GM12878 (cell line): ENCODE measurements around the gene SESTD1. TPM values are rescaled to one million over a fixed set of nuclear protein-coding genes. Genes with fewer than 3 reads are reported as not detected.

Experiments
- ATAC-seq: fragments of 200-7000 bp; cut with Tn5 transposase; 3 replicates; pipeline ENCODE4 v1.9.1; 2020; ENCODE audit warnings: mild to moderate bottlenecking, moderate library complexity
- BruUV-seq: library from RNA; stranded (reverse); fragments of 400-500 nt; replicated peaks from 2 replicates; lab custom pipeline; 2021; lab: Mats Ljungman, UMichigan
- CTCF ChIA-PET: fragments of 300-600 bp; sonication (Branson Sonifier 250); formaldehyde crosslinking; extraction: SDS; loops from one replicate; lab custom pipeline; 2021; ENCODE audit warnings: inconsistent platforms; lab: Yijun Ruan, JAX
- POLR2A ChIA-PET: fragments of 350-600 bp; formaldehyde crosslinking; extraction: SDS; loops from one replicate; lab custom pipeline; 2021; ENCODE audit warnings: inconsistent platforms; lab: Charles Lee
- RAD21 ChIA-PET: fragments of 300-600 bp; sonication (Branson Sonifier 250); formaldehyde crosslinking; loops from one replicate; lab custom pipeline; 2023; ENCODE audit warnings: antibody characterized with exemption; ENCODE audit not compliant: unreplicated experiment; lab: Charles Lee
- SMC1A ChIA-PET: fragments of 300-600 bp; sonication (Branson Sonifier 250); formaldehyde crosslinking; loops from one replicate; lab custom pipeline; 2023; ENCODE audit not compliant: unreplicated experiment, uncharacterized antibody; lab: Charles Lee
- DNase-seq: peaks from one replicate; pipeline ENCODE4 v3.0.0-alpha.2; 2011; ENCODE audit warnings: low read depth, low spot score
- FAIRE-seq: peaks from 3 replicates; lab custom pipeline; 2011; peaks lifted over from hg19 to GRCh38; lab: Jason Lieb, UNC
- H2AFZ ChIP-seq: 2 replicates; pipeline ENCODE4 v1.6.0; 2011; ENCODE audit warnings: low read depth, low read length, control low read depth; ENCODE audit not compliant: control insufficient read depth
- H3K27ac ChIP-seq: 2 replicates; pipeline ENCODE4 v1.5.1; 2011; ENCODE audit warnings: control low read depth; ENCODE audit not compliant: control insufficient read depth, insufficient read depth
- H3K27me3 ChIP-seq, 2 experiments: replicated peaks in 1 of 2; 2 replicates each; pipeline versions ENCODE4 v1.6.0 to v1.6.1; 2011; ENCODE audit warnings: low read length in 1 of 2; ENCODE audit not compliant: control insufficient read depth in 2 of 2, insufficient read depth in 2 of 2
- H3K36me3 ChIP-seq, 2 experiments: 2 replicates each; pipeline ENCODE4 v1.5.1; 2011; ENCODE audit warnings: low read length in 1 of 2; ENCODE audit not compliant: control insufficient read depth in 2 of 2, insufficient read depth in 2 of 2
- H3K4me1 ChIP-seq: 2 replicates; pipeline ENCODE4 v1.6.1; 2011; ENCODE audit warnings: mild to moderate bottlenecking, low read length, moderate library complexity, mixed read lengths; ENCODE audit not compliant: control insufficient read depth, insufficient read depth
- H3K4me2 ChIP-seq: 2 replicates; pipeline ENCODE4 v1.6.0; 2011; ENCODE audit warnings: control low read depth; ENCODE audit not compliant: control insufficient read depth, insufficient read depth
- H3K4me3 ChIP-seq: fragments of 200-600 bp; sonication (generic); 2 replicates; pipeline ENCODE4 v1.5.1; 2016
- H3K79me2 ChIP-seq: 2 replicates; pipeline ENCODE4 v1.6.0; 2011; ENCODE audit warnings: low read length; ENCODE audit not compliant: control insufficient read depth, insufficient read depth
- H3K9ac ChIP-seq: 2 replicates; pipeline ENCODE4 v1.8.0; 2011; ENCODE audit warnings: low read length, control low read depth, mixed read lengths; ENCODE audit not compliant: control insufficient read depth, insufficient read depth
- H3K9me3 ChIP-seq: replicated peaks from 3 replicates; pipeline ENCODE4 v1.5.1; 2011; ENCODE audit warnings: mild to moderate bottlenecking, low read length; ENCODE audit not compliant: control insufficient read depth, insufficient read depth
- H4K20me1 ChIP-seq: 2 replicates; pipeline ENCODE4 v1.6.0; 2011; ENCODE audit not compliant: control insufficient read depth, insufficient read depth
- BCL11A ChIP-seq: IDR thresholded peaks from 2 replicates; pipeline ENCODE4 v1.6.1; 2011; ENCODE audit warnings: low read depth, low read length
- CTCF ChIP-seq, 3 experiments: IDR thresholded peaks in 2 of 3; conservative IDR thresholded peaks in 1 of 3; 2 replicates each; pipeline ENCODE4 v1.5.1; 2011; ENCODE audit warnings: low read depth in 3 of 3, low read length in 3 of 3, mild to moderate bottlenecking in 3 of 3, control low read depth in 2 of 3, moderate library complexity in 2 of 3, inconsistent platforms in 1 of 3, mixed read lengths in 1 of 3; ENCODE audit not compliant: control insufficient read depth in 2 of 3, insufficient read depth in 1 of 3; ENCODE audit errors: extremely low read depth in 1 of 3
- EP300 ChIP-seq, 2 experiments: fragments of 150-350 bp in 1 of 2; IDR thresholded peaks; 2 replicates each; pipeline ENCODE4 v1.6.1; 2011 to 2012; ENCODE audit warnings: low read depth in 2 of 2, low read length in 2 of 2, borderline replicate concordance in 1 of 2, improper control_type of control experiment in 1 of 2, inconsistent platforms in 1 of 2; ENCODE audit not compliant: control insufficient read depth in 1 of 2
- EZH2 ChIP-seq: IDR thresholded peaks from 2 replicates; pipeline ENCODE4 v1.6.1; 2012; ENCODE audit warnings: low read depth, mild to moderate bottlenecking, control low read depth, inconsistent platforms, low read length, borderline replicate concordance; ENCODE audit not compliant: control insufficient read depth
- KDM1A ChIP-seq: fragments of 200-600 bp; sonication (generic); IDR thresholded peaks from 2 replicates; pipeline ENCODE4 v1.6.1; 2016; ENCODE audit warnings: borderline replicate concordance
- NRF1 ChIP-seq: conservative IDR thresholded peaks from 2 replicates; pipeline ENCODE4 v1.6.1; 2011; ENCODE audit warnings: mild to moderate bottlenecking, low read depth, low read length, improper control_type of control experiment
- RAD21 ChIP-seq: IDR thresholded peaks from 2 replicates; pipeline ENCODE4 v1.6.1; 2011; ENCODE audit warnings: mild to moderate bottlenecking, low read depth, low read length, moderate library complexity; ENCODE audit not compliant: insufficient read depth
- SIN3A ChIP-seq: IDR thresholded peaks from 2 replicates; pipeline ENCODE4 v1.6.1; 2012; ENCODE audit warnings: low read depth, low read length, improper control_type of control experiment
- SKIL ChIP-seq: fragments of 450-650 bp; IDR thresholded peaks from 2 replicates; pipeline ENCODE4 v1.6.1; 2017; ENCODE audit warnings: mild to moderate bottlenecking, low read depth, inconsistent platforms; ENCODE audit not compliant: poor library complexity, severe bottlenecking
- SMC3 ChIP-seq: IDR thresholded peaks from 2 replicates; pipeline ENCODE4 v1.6.1; 2011; ENCODE audit warnings: low read length, improper control_type of control experiment, borderline replicate concordance
- ZBTB33 ChIP-seq: fragments of 450-650 bp; IDR thresholded peaks from 2 replicates; pipeline ENCODE4 v1.6.1; 2017; ENCODE audit warnings: mild to moderate bottlenecking
- ZBTB40 ChIP-seq: fragments of 450-650 bp; IDR thresholded peaks from 2 replicates; pipeline ENCODE4 v1.6.1; 2016; ENCODE audit warnings: mild to moderate bottlenecking, moderate library complexity, borderline replicate concordance
- ZNF217 ChIP-seq: fragments of 450-650 bp; IDR thresholded peaks from 2 replicates; pipeline ENCODE4 v1.6.1; 2017; ENCODE audit warnings: antibody characterized with exemption, mild to moderate bottlenecking
- ZNF24 ChIP-seq: fragments of 450-650 bp; IDR thresholded peaks from 2 replicates; pipeline ENCODE4 v1.6.1; 2017; ENCODE audit warnings: antibody characterized with exemption, mild to moderate bottlenecking
- ZNF622 ChIP-seq: fragments of 450-650 bp; IDR thresholded peaks from 2 replicates; pipeline ENCODE4 v1.6.1; 2017; ENCODE audit warnings: mild to moderate bottlenecking, inconsistent platforms
- in situ Hi-C: fragments of 300-500 bp; cut with MboI; formaldehyde crosslinking; loops from 9 replicates; pipeline ENCODE4 v1.14.3; 2018; ENCODE audit warnings: mixed read lengths
- intact Hi-C: fragments of 100-400 bp; cut with micrococcal nuclease; formaldehyde crosslinking; loops from one replicate; pipeline ENCODE4 v1.14.2; 2022; ENCODE audit not compliant: unreplicated experiment
- polyA plus RNA-seq, 11 experiments: library from polyadenylated mRNA; depleted of rRNA in 4 of 11; unstranded in 6 of 11; stranded (reverse) in 5 of 11; fragments of >200 nt; fragmentation: Nextera tagmentation in 4 of 11; fragmentation: Illumina TruSeq in 1 of 11; extraction: Ambion mirVana in 4 of 11; extraction: Trizol in 1 of 11; gene quantifications; 1 replicate in 1 of 11; 2 replicates in 10 of 11; pipeline versions ENCODE4 v1.2.1 to v1.2.3, GENCODE V29; 2011 to 2016; ENCODE audit warnings: inconsistent platforms in 2 of 11, missing spikeins in 2 of 11, low read depth in 1 of 11
- total RNA-seq, 4 experiments: library from RNA; depleted of rRNA in 3 of 4; stranded (reverse); fragments of >200 nt in 3 of 4; fragmentation: Illumina TruSeq in 1 of 4; extraction: Trizol in 1 of 4; gene quantifications; 2 replicates each; pipeline versions ENCODE4 v1.2.1 to v1.2.3, GENCODE V29; 2013 to 2021

Gene SESTD1
- total and polyA plus RNA-seq, 10 of the 15 experiments (the other 5 are each of a cell fraction or from before 2014, with no cell fraction given) = 4.4 to 22.7 (median 9.5) TPM

GRCh38 chr2:179313057-179313456 lies 48.4 kb upstream of the SESTD1 start:
- ChIA-PET CTCF (no interaction called here), SMC1A (interaction anchor here (0.7 kb wide), 1 partner anchor 11 kb away, joined by 3 read pairs; no protein-coding TSS in a partner anchor), RAD21 (no interaction called here), POLR2A (no interaction called here)
- Histone ChIP-seq H3K9me3 (no peaks in the 10 kb centered on the region), H3K4me3 (no peak overlapping the region), H3K4me1 (no peaks in the 10 kb centered on the region), H3K27ac (no peak overlapping the region), H3K36me3 (no peaks in the 10 kb centered on the region), H3K79me2 (no peaks in the 10 kb centered on the region), H3K4me2 (no peak overlapping the region), H3K27me3 (no peaks in the 10 kb centered on the region), H2AFZ (no peak overlapping the region), H3K9ac (no peak overlapping the region), H4K20me1 (no peaks in the 10 kb centered on the region)
- in situ Hi-C loops (no loop called here), intact Hi-C loops (no loop called here)
- ATAC-seq = no peak
- FAIRE-seq = no peak
- BruUV-seq = no TSS peak
- no peak for DNase-seq
- TF ChIP-seq ZBTB40 = no peak
- TF ChIP-seq SIN3A = no peak
- TF ChIP-seq NRF1 = no peak
- TF ChIP-seq SMC3 = no peak
- TF ChIP-seq KDM1A = no peak
- no peak for TF ChIP-seq EP300 (IDR thresholded peaks at IDR 0.05; ENCODE audit: borderline replicate concordance in 1 of 2, control insufficient read depth in 1 of 2, low read depth in 2 of 2, low read length in 2 of 2)
- no peak for TF ChIP-seq RAD21
- TF ChIP-seq SKIL = no peak
- TF ChIP-seq EZH2 = no peak
- TF ChIP-seq ZNF622 = no peak
- TF ChIP-seq ZBTB33 = no peak
- TF ChIP-seq CTCF (IDR thresholded peaks at IDR 0.05 in 2 of 3, conservative IDR thresholded peaks at IDR 0.05 in 1 of 3; ENCODE audit: control insufficient read depth in 2 of 3, extremely low read depth in 1 of 3, insufficient read depth in 1 of 3, low read depth in 3 of 3, low read length in 3 of 3) = no peak
- no peak for TF ChIP-seq ZNF217
- TF ChIP-seq ZNF24 = no peak
- no peak for TF ChIP-seq BCL11A
